LoVo (cell line): Measurements from ENCODE around the gene PCDH9.
"Not testable (repeated sequence)": the region's sequence is repeated elsewhere in the genome, so short reads cannot be mapped to it uniquely, and the experiment has no call there.

Source experiments
- DNase-seq: peaks from one replicate; pipeline ENCODE4 v3.0.0-alpha.2; 2016; ENCODE audit warnings: low spot score

Gene PCDH9

GRCh38 chr13:67128136-67128535 is 102.0 kb downstream of the PCDH9 start:
- DNase-seq = no peak

- DNase-seq = no peak
Measured at GRCh38 chr13:67125681-67126080, 104.5 kb downstream of the PCDH9 start.

- no peak for DNase-seq
Measured at GRCh38 chr13:67123165-67123564, 107.0 kb downstream of the PCDH9 start.

GRCh38 chr13:67122251-67122650 is 107.9 kb downstream of the PCDH9 start:
- no peak for DNase-seq

GRCh38 chr13:67120872-67121531 is 109.1 kb downstream of the PCDH9 start:
- no peak for DNase-seq

- no peak for DNase-seq
Measured at GRCh38 chr13:67119481-67119894, 110.6 kb downstream of the PCDH9 start.

- no peak for DNase-seq
Measured at GRCh38 chr13:67118277-67118676, 111.9 kb downstream of the PCDH9 start.

GRCh38 chr13:67117010-67117550 is 113.1 kb downstream of the PCDH9 start:
- DNase-seq = no peak

GRCh38 chr13:67107979-67108378 is 122.2 kb downstream of the PCDH9 start:
- DNase-seq = no peak

- DNase-seq = no peak
Measured at GRCh38 chr13:67106502-67107057, 123.6 kb downstream of the PCDH9 start.

GRCh38 chr13:67101730-67102467 is 128.2 kb downstream of the PCDH9 start:
- no peak for DNase-seq

- no peak for DNase-seq
Measured at GRCh38 chr13:67100730-67101129, 129.4 kb downstream of the PCDH9 start.

GRCh38 chr13:67099494-67099893 is 130.6 kb downstream of the PCDH9 start:
- DNase-seq = no peak

GRCh38 chr13:67097892-67098452 is 132.2 kb downstream of the PCDH9 start:
- DNase-seq = no peak

GRCh38 chr13:67096893-67097292 is 133.2 kb downstream of the PCDH9 start:
- not testable (repeated sequence) for DNase-seq

GRCh38 chr13:67096418-67096817 is 133.7 kb downstream of the PCDH9 start:
- DNase-seq = no peak

GRCh38 chr13:67095621-67096020 is 134.5 kb downstream of the PCDH9 start:
- no peak for DNase-seq

- no peak for DNase-seq
Measured at GRCh38 chr13:67094952-67095351, 135.2 kb downstream of the PCDH9 start.

GRCh38 chr13:67094078-67094477 is 136.1 kb downstream of the PCDH9 start:
- no peak for DNase-seq

- no peak for DNase-seq
Measured at GRCh38 chr13:67091603-67092002, 138.5 kb downstream of the PCDH9 start.

GRCh38 chr13:67090856-67091255 is 139.3 kb downstream of the PCDH9 start:
- DNase-seq = no peak

GRCh38 chr13:67087527-67087926 is 142.6 kb downstream of the PCDH9 start:
- DNase-seq = no peak

GRCh38 chr13:67086260-67086659 is 143.9 kb downstream of the PCDH9 start:
- no peak for DNase-seq
